Measurements from ENCODE around the gene CENPM. TPM values are rescaled to one million over a fixed set of nuclear protein-coding genes. Genes with fewer than 3 reads are reported as not detected.

CENPM gene
- total RNA-seq, 3 donors from 2014 or later, result 3.2 to 18.8 (median 7.5) TPM

- Histone ChIP-seq H3K4me3 (no peak overlapping the region), H3K36me3 (ENCODE audit: low read depth) (no peaks in the 10 kb centered on the region), H3K4me1 (ENCODE audit: low read depth) (no peaks in the 10 kb centered on the region), H3K9me3 (no peaks in the 10 kb centered on the region)
- ATAC-seq (no peak), DNase-seq (no peak)
- intact Hi-C loops (cut with DNase I, micrococcal nuclease), result no loop called here
- no peak for TF ChIP-seq CTCF (IDR thresholded peaks at IDR 0.05)
These were observed 23.6 kb upstream of the CENPM start for GRCh38 chr22:41970601-41971000.

DNA sequence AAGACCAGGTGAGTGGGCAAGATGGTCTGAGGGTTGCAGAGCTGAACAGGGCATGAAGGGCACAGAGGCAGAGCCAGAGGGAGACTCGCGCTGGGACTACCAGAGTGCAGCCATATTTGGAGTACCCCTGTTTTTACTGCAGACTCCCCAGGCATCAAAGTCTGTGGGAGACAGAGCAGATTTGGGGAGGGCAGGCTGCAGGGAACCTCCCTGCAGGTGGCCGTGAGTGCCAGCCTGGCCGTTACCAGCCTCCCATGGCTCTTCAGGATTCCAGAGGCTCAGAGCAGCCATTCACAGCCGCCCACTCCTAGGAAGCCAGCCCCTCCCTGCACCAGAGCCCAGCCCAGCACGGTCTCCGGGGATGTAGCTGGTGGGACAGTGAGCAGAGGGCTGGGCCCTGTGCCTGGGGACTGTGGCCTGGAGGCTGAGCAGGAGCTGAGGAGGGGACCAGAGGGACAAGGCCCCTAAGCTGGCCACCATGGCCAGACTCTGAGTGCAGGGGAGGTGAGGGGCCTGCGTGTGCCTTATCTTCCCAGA, 22.2 kb upstream of the CENPM start, which contains the start of gene SEPTIN3:
Gene SEPTIN3 (plus strand): TSS at position 334 of the 537 bp plus-strand sequence. CDS start 2,050 bp downstream, outside the sequence.
- DNase-seq (no peak), ATAC-seq (no peak)
- Histone ChIP-seq H3K36me3 (ENCODE audit: low read depth) (no peaks in the 10 kb centered on the region), H3K4me3 (no peak within 1 kb of the TSS), H3K9me3 (no peaks in the 10 kb centered on the region), H3K4me1 (ENCODE audit: low read depth) (no peaks in the 10 kb centered on the region)
- TF ChIP-seq CTCF (IDR thresholded peaks at IDR 0.05), result no peak
- intact Hi-C loops (cut with DNase I, micrococcal nuclease), result no loop called here

DNA sequence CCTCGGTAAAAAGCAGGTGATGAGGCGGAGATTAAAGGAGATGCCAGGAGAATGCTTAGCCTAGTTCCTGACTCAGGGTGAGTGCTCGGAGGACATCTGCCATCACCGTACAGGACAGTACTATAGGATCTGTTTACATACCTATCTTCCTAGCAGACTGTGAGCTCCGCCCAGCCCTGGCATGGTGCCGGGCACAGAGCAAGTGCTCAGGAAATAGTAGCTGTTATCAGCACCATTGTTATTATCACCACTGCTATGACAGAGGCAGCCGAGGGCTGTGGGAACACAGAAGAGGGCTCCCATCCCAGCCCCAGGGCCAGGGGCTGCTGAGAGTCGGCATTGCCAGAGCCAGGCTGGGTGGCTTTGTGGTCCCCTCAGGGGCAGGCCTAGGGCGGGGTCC, 21.6 kb upstream of the CENPM start:
- DNase-seq (peak; percentile 59 to 68 (median 63)), ATAC-seq (peak; percentile 66)
- Histone ChIP-seq H3K36me3 (ENCODE audit: low read depth) (no peaks in the 10 kb centered on the region), H3K9me3 (no peaks in the 10 kb centered on the region), H3K4me1 (ENCODE audit: low read depth) (no peaks in the 10 kb centered on the region), H3K4me3 (no peak overlapping the region)
- TF ChIP-seq CTCF (IDR thresholded peaks at IDR 0.05), result no peak
- intact Hi-C loops (cut with DNase I, micrococcal nuclease), result no loop called here

- DNase-seq, result peak in 1 of 3 donors; percentile 72
- intact Hi-C loops (cut with DNase I, micrococcal nuclease), result no loop called here
- no peak for TF ChIP-seq CTCF (IDR thresholded peaks at IDR 0.05)
- Histone ChIP-seq H3K4me1 (ENCODE audit: low read depth) (no peaks in the 10 kb centered on the region), H3K4me3 (no peak overlapping the region), H3K36me3 (ENCODE audit: low read depth) (no peaks in the 10 kb centered on the region), H3K9me3 (no peaks in the 10 kb centered on the region)
- peak; percentile 73 for ATAC-seq
These were observed 19.8 kb upstream of the CENPM start for GRCh38 chr22:41966607-41967240.

- H3K9me3 ChIP-seq, result no peaks in the 10 kb centered on the region
- no peak for TF ChIP-seq CTCF (IDR thresholded peaks at IDR 0.05)
- ATAC-seq (no peak), DNase-seq (no peak)
- H3K4me3 ChIP-seq, result no peak overlapping the region
- H3K36me3 ChIP-seq (ENCODE audit: low read depth), result no peaks in the 10 kb centered on the region
- no peaks in the 10 kb centered on the region for H3K4me1 ChIP-seq (ENCODE audit: low read depth)
- intact Hi-C loops (cut with DNase I, micrococcal nuclease), result no loop called here
These were observed 19.3 kb upstream of the CENPM start for GRCh38 chr22:41966225-41966606.

All from mucosa of descending colon (tissue), 3 donors.